ENCODE data around the gene LRMDA. TPM values are rescaled to one million over a fixed set of nuclear protein-coding genes. Genes with fewer than 3 reads are reported as not detected.

Gene LRMDA
- total and polyA plus RNA-seq, 4 donors: 12.1 to 40.8 (median 21.6) TPM

- Histone ChIP-seq H3K4me3 (no peak overlapping the region), H3K36me3 (ENCODE audit: control insufficient read depth in 4 of 4, insufficient read depth in 4 of 4, low read length in 4 of 4) (peaks cover 0 to 13% (median 0%) of the 10 kb centered on the region in 4 donors), H3K4me1 (ENCODE audit: control insufficient read depth in 5 of 5, insufficient read depth in 5 of 5, low read length in 5 of 5) (peaks cover 0 to 9% (median 0%) of the 10 kb centered on the region in 5 donors), H3K27ac (ENCODE audit: low read depth in 1 of 2, low read length in 1 of 2) (no peak overlapping the region), H3K9ac (ENCODE audit: insufficient read depth in 1 of 2, low read length in 2 of 2) (no peak overlapping the region), H3K27me3 (ENCODE audit: control insufficient read depth in 3 of 3, insufficient read depth in 3 of 3, low read length in 2 of 3) (no peaks in the 10 kb centered on the region), H3K9me3 (ENCODE audit: control insufficient read depth in 4 of 4, insufficient read depth in 3 of 4, low read length in 3 of 4) (no peaks in the 10 kb centered on the region)
- DNase-seq (no peak), ATAC-seq (ENCODE audit: insufficient read depth, low FRiP score) (no peak)
- TF ChIP-seq, protein P1, sequence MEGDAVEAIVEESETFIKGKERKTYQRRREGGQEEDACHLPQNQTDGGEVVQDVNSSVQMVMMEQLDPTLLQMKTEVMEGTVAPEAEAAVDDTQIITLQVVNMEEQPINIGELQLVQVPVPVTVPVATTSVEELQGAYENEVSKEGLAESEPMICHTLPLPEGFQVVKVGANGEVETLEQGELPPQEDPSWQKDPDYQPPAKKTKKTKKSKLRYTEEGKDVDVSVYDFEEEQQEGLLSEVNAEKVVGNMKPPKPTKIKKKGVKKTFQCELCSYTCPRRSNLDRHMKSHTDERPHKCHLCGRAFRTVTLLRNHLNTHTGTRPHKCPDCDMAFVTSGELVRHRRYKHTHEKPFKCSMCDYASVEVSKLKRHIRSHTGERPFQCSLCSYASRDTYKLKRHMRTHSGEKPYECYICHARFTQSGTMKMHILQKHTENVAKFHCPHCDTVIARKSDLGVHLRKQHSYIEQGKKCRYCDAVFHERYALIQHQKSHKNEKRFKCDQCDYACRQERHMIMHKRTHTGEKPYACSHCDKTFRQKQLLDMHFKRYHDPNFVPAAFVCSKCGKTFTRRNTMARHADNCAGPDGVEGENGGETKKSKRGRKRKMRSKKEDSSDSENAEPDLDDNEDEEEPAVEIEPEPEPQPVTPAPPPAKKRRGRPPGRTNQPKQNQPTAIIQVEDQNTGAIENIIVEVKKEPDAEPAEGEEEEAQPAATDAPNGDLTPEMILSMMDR (IDR thresholded peaks at IDR 0.05; ENCODE audit: control extremely low read depth, extremely low read depth): no peak
Observed at GRCh38 chr10:75436896-75437295, 5.5 kb downstream of the LRMDA start.

DNA sequence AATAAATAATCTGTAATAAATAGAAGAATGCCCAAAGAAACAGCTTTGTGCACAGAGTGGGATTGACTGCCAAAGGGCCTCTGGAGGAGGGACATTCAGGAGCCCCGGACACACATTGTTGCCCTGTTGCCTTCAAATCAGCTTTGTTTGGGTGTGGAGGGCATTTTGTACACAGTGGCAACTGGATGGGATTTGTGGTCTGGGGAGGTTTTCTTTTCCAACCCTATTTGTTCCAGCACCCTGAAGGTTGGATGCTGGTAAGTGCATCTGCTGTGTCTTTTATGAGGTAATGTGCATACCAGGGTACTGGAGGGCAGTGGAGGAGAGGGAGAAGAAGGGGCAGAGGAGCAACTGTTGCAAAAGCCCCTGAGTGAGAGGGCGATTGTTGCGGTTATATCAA lies 6.3 kb downstream of the LRMDA start:
- TF ChIP-seq, protein P1 (IDR thresholded peaks at IDR 0.05; ENCODE audit: control extremely low read depth, extremely low read depth): no peak
- DNase-seq: no peak
- 95 to 96% methylated on average over 3 of the region's 3 CpGs for WGBS, 2 donors
- peaks cover 0 to 2% (median 0%) of the 10 kb centered on the region in 4 donors for H3K9me3 ChIP-seq (ENCODE audit: control insufficient read depth in 4 of 4, insufficient read depth in 3 of 4, low read length in 3 of 4)
- peaks cover 0 to 13% (median 0%) of the 10 kb centered on the region in 4 donors for H3K36me3 ChIP-seq (ENCODE audit: control insufficient read depth in 4 of 4, insufficient read depth in 4 of 4, low read length in 4 of 4)
- no peak for ATAC-seq (ENCODE audit: insufficient read depth, low FRiP score)
- no peak overlapping the region for H3K27ac ChIP-seq (ENCODE audit: low read depth in 1 of 2, low read length in 1 of 2)
- H3K4me1 ChIP-seq (ENCODE audit: control insufficient read depth in 5 of 5, insufficient read depth in 5 of 5, low read length in 5 of 5): peaks cover 0 to 1% (median 0%) of the 10 kb centered on the region in 5 donors
- H3K4me3 ChIP-seq: no peak overlapping the region
- no peak overlapping the region for H3K9ac ChIP-seq (ENCODE audit: insufficient read depth in 1 of 2, low read length in 2 of 2)
- H3K27me3 ChIP-seq (ENCODE audit: control insufficient read depth in 3 of 3, insufficient read depth in 3 of 3, low read length in 2 of 3): no peaks in the 10 kb centered on the region

DNA sequence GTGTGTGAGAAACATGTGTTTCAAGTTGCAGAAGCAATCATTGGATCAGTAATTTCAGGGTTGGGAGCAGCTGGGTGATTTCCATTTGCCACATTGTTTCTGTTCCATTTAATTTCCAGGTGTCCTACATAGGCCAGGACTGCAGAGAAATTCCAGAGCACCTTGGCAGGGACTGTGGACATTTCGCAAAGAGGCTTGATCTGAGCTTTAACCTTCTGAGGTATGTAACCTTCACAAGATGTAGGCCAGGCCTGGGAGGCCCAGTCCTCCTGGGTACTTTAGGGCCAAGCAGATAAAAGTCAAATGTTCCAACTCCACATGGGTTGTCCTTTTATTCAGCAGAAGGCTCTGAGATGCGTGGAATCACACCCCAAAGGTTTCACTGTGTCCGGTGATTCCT lies 6.9 kb downstream of the LRMDA start:
- no peak for DNase-seq
- Histone ChIP-seq H3K36me3 (ENCODE audit: control insufficient read depth in 4 of 4, insufficient read depth in 4 of 4, low read length in 4 of 4) (peaks cover 0 to 13% (median 0%) of the 10 kb centered on the region in 4 donors), H3K27me3 (ENCODE audit: control insufficient read depth in 3 of 3, insufficient read depth in 3 of 3, low read length in 2 of 3) (no peaks in the 10 kb centered on the region), H3K4me1 (ENCODE audit: control insufficient read depth in 5 of 5, insufficient read depth in 5 of 5, low read length in 5 of 5) (no peaks in the 10 kb centered on the region), H3K9me3 (ENCODE audit: control insufficient read depth in 4 of 4, insufficient read depth in 3 of 4, low read length in 3 of 4) (peaks cover 0 to 2% (median 0%) of the 10 kb centered on the region in 4 donors), H3K4me3 (no peak overlapping the region), H3K9ac (ENCODE audit: insufficient read depth in 1 of 2, low read length in 2 of 2) (no peak overlapping the region), H3K27ac (ENCODE audit: low read depth in 1 of 2, low read length in 1 of 2) (no peak overlapping the region)
- ATAC-seq (ENCODE audit: insufficient read depth, low FRiP score): no peak
- 90 to 94% methylated on average over 3 of the region's 3 CpGs for WGBS, 2 donors
- TF ChIP-seq, protein P1 (IDR thresholded peaks at IDR 0.05; ENCODE audit: control extremely low read depth, extremely low read depth): no peak

DNA sequence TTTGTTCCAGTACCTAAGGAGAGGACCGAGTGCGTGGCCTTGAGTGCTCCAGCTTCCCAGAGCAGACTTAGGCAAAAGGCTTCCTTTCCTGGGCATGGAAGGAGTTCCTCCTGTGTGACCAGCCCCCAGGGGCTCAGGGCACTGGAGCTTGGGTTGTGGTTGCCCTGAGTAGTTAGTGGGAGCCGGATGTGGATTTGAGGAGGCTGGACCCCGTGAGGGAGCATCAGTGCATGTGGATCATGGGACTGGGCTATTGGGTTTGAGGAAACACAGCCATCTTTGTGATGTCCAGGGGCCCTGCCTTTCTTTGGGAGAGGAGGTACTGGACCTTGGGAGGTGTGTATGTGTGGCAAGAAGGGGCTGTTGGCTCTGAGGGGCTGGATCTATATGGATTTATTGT lies 8.4 kb downstream of the LRMDA start:
- WGBS, 2 donors: 91 to 93% methylated on average over 4 of the region's 4 CpGs
- Histone ChIP-seq H3K9me3 (ENCODE audit: control insufficient read depth in 4 of 4, insufficient read depth in 3 of 4, low read length in 3 of 4) (peaks cover 0 to 7% (median under 1%) of the 10 kb centered on the region in 4 donors), H3K36me3 (ENCODE audit: control insufficient read depth in 4 of 4, insufficient read depth in 4 of 4, low read length in 4 of 4) (peaks cover 0 to 13% (median 0%) of the 10 kb centered on the region in 4 donors), H3K27me3 (ENCODE audit: control insufficient read depth in 3 of 3, insufficient read depth in 3 of 3, low read length in 2 of 3) (no peaks in the 10 kb centered on the region), H3K27ac (ENCODE audit: low read depth in 1 of 2, low read length in 1 of 2) (no peak overlapping the region), H3K4me1 (ENCODE audit: control insufficient read depth in 5 of 5, insufficient read depth in 5 of 5, low read length in 5 of 5) (no peaks in the 10 kb centered on the region), H3K4me3 (no peak overlapping the region), H3K9ac (ENCODE audit: insufficient read depth in 1 of 2, low read length in 2 of 2) (no peak overlapping the region)
- TF ChIP-seq, protein P1 (IDR thresholded peaks at IDR 0.05; ENCODE audit: control extremely low read depth, extremely low read depth): no peak
- ATAC-seq (ENCODE audit: insufficient read depth, low FRiP score) (no peak), DNase-seq (no peak)

All from lung (tissue), 12 donors.